ENCODE measurements around the gene TM6SF1.

TM6SF1 gene

DNA sequence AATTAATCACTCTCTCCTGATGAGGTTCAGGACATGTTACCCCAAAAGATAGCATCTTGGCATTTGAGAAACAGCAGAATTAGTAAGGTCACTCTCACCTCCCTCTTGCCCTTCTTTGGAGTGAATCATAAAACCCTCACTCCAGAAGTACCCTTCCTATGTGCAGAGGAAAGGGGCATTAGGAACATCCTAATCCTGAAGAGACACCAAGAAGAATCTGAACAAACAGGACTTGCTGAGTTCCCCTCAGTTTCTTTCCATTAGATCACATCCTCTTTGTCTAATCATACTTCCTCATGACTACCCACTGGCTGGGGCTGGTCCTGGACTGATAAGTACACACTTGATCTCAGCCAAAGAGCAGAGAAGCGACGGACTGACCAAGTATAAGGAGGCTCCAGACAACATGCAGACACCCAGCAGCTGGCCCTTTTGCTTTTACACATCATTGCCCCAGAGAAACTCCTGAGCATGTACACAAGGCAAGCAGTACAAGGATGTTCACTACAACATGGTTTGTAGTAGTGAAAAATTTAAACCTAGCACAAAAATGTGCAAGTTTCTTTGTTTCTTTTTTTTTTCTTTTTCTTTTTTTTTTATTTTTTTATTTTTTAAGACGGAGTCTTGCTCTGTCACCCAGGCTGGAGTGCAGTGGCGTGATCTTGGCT is 15.0 kb upstream of the TM6SF1 start:
- DNase-seq (ENCODE audit: insufficient read length), result no peak
- peak; percentile 64 for FAIRE-seq
- TF ChIP-seq POLR2A (IDR thresholded peaks at IDR 0.05; ENCODE audit: low read depth, low read length), result peak; percentile 56; the same call in 1 of the 2 replicates
- 0 out of 2 replicates have a peak, but pooled peaks have one; percentile 39 for TF ChIP-seq POLR2AphosphoS5 (IDR thresholded peaks at IDR 0.05; ENCODE audit: low read depth, low read length)
- TF ChIP-seq TAF1 (IDR thresholded peaks at IDR 0.05; ENCODE audit: borderline replicate concordance, low read depth, low read length), result no peak

DNA sequence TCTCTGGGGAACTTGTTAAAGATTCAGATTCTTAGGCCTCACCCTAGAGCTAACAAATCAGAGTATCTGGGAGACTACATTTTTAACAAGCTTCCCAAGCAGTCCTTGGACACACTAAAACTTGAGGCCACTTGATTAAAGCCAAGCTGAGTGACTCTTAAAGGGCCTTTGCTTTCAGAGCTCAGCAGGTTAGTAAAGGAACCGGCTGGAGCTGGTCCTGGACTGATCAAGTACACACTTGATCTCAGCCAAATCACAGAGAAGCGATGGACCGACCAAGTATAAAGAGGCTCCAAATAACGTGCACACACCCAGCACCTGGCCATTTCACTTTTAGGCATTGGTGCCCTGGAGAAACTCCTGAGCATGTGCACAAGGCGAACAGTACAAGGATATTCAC is 12.9 kb upstream of the TM6SF1 start:
- no peak for DNase-seq (ENCODE audit: insufficient read length)
- FAIRE-seq, result no peak
- TF ChIP-seq TAF1 (IDR thresholded peaks at IDR 0.05; ENCODE audit: borderline replicate concordance, low read depth, low read length) (no peak), POLR2AphosphoS5 (IDR thresholded peaks at IDR 0.05; ENCODE audit: low read depth, low read length) (no peak), POLR2A (IDR thresholded peaks at IDR 0.05; ENCODE audit: low read depth, low read length) (no peak)

DNA sequence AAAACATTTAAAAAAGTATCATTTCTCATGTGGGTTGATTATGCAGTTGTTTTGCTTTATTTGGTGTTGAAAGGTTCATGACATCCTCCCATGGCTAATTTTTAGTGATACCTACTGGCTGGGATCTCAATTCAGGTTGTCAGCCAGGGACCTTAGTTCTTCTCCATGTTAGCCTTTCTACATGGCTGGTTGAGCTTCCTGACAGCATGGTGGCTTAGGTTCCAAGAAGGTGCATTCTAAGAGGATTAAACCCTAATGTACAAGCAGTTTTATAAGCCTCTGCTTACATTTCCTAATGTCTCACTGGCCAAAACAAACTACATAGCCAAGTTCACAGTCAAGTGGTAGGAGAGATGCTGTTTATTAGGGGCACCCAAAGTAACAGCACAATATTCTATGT is 9.4 kb upstream of the TM6SF1 start:
- FAIRE-seq, result no peak
- DNase-seq (ENCODE audit: insufficient read length), result no peak
- TF ChIP-seq TAF1 (IDR thresholded peaks at IDR 0.05; ENCODE audit: borderline replicate concordance, low read depth, low read length) (no peak), POLR2A (IDR thresholded peaks at IDR 0.05; ENCODE audit: low read depth, low read length) (no peak), POLR2AphosphoS5 (IDR thresholded peaks at IDR 0.05; ENCODE audit: low read depth, low read length) (no peak)

DNA sequence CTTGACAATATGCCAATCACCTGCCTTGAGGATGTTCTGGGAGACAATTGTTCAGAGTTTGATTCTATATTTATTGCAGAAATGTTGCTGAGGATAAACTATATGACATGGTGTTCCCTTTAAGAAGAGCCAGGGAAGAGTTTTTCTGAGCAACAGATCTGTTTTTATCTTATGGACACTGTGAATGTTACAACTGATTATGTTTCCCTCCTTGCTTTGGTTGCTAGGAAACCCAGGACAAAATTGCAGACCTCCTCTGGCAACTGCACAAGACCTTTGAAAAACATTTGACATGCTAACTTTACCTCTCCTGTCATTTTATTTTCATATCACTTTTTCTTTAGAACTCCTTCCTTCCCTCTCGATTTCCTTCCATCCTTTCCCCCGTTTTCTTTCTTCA is 8.2 kb upstream of the TM6SF1 start:
- FAIRE-seq (no peak), DNase-seq (ENCODE audit: insufficient read length) (no peak)
- TF ChIP-seq POLR2A (IDR thresholded peaks at IDR 0.05; ENCODE audit: low read depth, low read length) (no peak), POLR2AphosphoS5 (IDR thresholded peaks at IDR 0.05; ENCODE audit: low read depth, low read length) (no peak), TAF1 (IDR thresholded peaks at IDR 0.05; ENCODE audit: borderline replicate concordance, low read depth, low read length) (no peak)

DNA sequence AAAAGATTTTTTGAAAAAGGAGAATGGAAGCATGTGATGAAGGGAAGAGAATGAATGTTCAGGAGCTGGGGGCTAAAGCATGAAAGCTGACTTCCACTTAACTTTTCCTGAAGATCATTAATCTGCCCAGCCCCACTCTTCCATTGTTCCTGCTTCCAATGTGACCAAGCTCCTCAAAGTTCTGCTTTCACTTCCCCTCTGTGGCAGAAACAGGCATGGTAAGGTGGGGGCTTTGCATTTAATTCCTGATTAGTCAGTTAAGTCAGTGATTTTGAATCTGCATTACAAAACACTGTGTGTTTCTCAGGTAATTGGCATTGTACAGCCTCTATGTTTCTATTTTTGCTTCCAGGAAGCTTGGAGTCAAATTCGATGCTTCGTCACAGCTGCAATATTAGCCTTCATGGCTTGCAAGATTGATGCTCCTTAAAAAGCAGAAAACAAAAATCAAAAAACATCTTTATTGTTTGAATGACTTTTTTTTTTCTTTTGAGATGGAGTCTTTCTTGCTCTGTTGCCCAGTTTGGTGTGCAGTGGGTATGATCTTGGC is 7.3 kb upstream of the TM6SF1 start:
- TF ChIP-seq POLR2A (IDR thresholded peaks at IDR 0.05; ENCODE audit: low read depth, low read length), result no peak
- TF ChIP-seq POLR2AphosphoS5 (IDR thresholded peaks at IDR 0.05; ENCODE audit: low read depth, low read length), result no peak
- FAIRE-seq (no peak), DNase-seq (ENCODE audit: insufficient read length) (no peak)

DNA sequence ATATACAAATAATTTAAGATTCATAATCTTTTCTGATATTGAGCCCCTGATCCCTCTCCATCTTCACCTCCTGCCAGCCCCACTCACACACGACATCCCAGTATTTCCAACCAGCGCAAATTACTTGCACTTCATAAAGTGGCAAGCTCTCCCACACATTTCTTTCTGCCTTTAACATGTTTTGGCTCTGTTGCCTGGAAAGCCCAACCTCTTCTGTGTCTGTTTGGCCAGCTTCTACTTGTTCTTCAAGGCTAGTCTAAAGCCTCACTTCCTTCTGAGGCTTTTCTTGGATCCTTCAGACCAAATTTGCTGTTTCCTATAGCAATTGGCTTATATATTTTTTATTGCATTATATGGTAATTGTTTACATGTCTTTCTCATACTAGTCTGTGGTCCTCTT is 5.1 kb upstream of the TM6SF1 start:
- DNase-seq (ENCODE audit: insufficient read length) (no peak), FAIRE-seq (no peak)
- no peak for TF ChIP-seq TAF1 (IDR thresholded peaks at IDR 0.05; ENCODE audit: borderline replicate concordance, low read depth, low read length)
- TF ChIP-seq POLR2A (IDR thresholded peaks at IDR 0.05; ENCODE audit: low read depth, low read length), result no peak
- TF ChIP-seq POLR2AphosphoS5 (IDR thresholded peaks at IDR 0.05; ENCODE audit: low read depth, low read length), result no peak

DNA sequence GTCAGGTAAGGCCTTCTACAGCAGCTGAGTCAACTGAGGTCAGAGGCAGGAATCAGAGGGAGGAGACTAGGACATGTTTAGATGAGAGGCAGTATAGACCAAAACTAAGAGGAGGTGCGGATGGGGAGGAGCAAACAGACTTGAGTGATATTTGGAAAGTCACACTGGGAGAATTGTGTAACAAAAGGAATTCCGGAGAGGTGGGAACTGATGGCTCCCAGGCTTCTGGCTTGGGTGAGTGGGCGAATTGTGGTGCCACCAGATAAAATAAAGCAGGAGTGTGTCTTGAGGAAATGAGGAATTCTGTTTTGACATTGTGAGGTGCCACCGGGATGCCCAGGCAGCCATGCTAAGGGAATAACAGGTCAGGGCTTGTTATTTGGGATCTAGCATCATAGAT is 3.3 kb upstream of the TM6SF1 start:
- no peak for DNase-seq (ENCODE audit: insufficient read length)
- TF ChIP-seq POLR2AphosphoS5 (IDR thresholded peaks at IDR 0.05; ENCODE audit: low read depth, low read length), result no peak
- no peak for TF ChIP-seq TAF1 (IDR thresholded peaks at IDR 0.05; ENCODE audit: borderline replicate concordance, low read depth, low read length)
- TF ChIP-seq POLR2A (IDR thresholded peaks at IDR 0.05; ENCODE audit: low read depth, low read length), result no peak
- no peak for FAIRE-seq

DNA sequence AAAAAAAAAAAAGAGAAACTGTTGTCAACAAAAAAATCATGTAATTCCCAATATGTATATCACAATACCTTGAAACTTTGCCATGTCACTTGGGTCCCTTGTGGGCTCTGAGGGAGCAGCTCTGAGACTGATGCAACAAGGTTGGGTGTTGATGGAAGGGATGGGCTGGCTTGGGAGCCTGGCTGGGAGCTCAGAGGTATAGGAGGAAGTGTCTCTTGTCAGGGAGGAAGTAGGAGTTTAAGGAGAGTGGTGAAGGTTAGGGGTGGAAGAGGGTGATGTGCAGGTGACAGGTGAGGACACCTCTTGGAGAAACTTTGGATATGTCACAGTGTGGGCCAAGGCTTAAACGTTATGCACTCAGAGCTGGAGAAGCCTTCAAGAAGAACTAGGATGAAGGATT is 2.0 kb upstream of the TM6SF1 start:
- FAIRE-seq (no peak), DNase-seq (ENCODE audit: insufficient read length) (no peak)
- TF ChIP-seq TAF1 (IDR thresholded peaks at IDR 0.05; ENCODE audit: borderline replicate concordance, low read depth, low read length), result no peak
- no peak for TF ChIP-seq POLR2A (IDR thresholded peaks at IDR 0.05; ENCODE audit: low read depth, low read length)
- no peak for TF ChIP-seq POLR2AphosphoS5 (IDR thresholded peaks at IDR 0.05; ENCODE audit: low read depth, low read length)

DNA sequence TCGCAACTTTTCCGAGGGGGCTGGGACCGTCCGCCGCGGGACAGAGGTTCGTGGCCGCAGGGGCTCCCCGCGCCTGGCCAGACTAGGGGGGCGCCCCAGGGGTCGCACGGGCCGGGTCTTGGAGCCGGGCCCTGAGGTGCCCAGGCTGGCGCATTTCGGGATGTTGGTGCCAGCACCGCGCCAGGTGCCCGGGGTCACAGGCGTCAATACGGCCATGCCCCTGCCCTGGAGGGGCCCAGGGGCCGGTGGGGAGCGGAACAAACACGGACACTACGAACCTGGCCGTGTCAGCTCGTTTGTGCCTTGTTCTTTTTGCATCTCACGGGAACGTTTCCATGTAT is 366 bp downstream of the TM6SF1 start:
- TF ChIP-seq POLR2A (IDR thresholded peaks at IDR 0.05; ENCODE audit: low read depth, low read length), result no peak
- TF ChIP-seq POLR2AphosphoS5 (IDR thresholded peaks at IDR 0.05; ENCODE audit: low read depth, low read length), result no peak
- no peak for TF ChIP-seq TAF1 (IDR thresholded peaks at IDR 0.05; ENCODE audit: borderline replicate concordance, low read depth, low read length)
- FAIRE-seq (no peak), DNase-seq (ENCODE audit: insufficient read length) (no peak)

DNA sequence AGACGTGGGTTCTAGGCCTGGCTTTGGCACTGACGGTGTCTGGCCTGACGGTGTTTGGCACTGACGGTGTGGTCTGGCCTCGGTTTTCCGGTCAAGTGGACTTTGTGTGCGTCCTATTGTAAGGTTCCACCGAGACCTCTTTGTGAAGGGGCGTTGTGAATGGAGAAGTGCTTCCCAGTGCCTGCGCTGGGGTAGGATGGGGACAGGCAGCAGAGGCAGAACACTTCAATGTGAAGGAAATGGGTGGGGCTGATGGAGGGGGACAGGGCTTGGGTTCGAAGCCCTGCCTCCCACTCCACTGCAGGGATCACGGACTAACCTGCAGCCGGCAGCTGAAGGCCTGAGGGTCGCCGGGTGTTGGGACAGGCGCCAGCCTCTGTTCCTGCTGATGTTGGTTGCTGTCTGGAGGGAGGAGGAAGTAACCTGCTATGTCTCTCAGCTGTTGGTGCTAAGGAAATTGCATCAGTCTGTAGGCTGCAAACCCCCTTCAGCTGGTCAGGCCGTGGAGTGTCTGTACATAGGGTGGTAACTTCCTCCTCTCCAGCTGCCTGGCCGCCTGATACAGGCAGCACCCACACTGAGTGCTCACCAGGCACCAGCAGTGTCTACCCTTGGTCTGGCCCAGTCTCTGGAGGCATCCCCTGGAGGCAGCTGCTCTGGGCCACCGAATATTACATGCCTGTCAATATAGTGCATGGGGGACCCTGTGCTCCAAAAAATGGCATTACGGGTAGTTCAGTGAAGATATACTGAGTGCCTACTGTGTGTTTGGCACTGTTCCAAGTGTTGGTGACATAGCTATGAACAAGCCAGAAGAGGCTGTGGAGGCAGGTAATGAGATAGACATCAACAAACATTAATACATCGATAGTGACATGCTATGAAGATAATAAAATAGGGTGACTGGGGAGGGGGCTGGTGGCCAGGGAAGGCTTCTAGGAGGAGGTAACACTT is 1.1 kb downstream of the TM6SF1 start:
- TF ChIP-seq POLR2AphosphoS5 (IDR thresholded peaks at IDR 0.05; ENCODE audit: low read depth, low read length) (no peak), TAF1 (IDR thresholded peaks at IDR 0.05; ENCODE audit: borderline replicate concordance, low read depth, low read length) (no peak), POLR2A (IDR thresholded peaks at IDR 0.05; ENCODE audit: low read depth, low read length) (no peak)
- FAIRE-seq, result peak; percentile 95
- peak; percentile 48 for DNase-seq (ENCODE audit: insufficient read length)

DNA sequence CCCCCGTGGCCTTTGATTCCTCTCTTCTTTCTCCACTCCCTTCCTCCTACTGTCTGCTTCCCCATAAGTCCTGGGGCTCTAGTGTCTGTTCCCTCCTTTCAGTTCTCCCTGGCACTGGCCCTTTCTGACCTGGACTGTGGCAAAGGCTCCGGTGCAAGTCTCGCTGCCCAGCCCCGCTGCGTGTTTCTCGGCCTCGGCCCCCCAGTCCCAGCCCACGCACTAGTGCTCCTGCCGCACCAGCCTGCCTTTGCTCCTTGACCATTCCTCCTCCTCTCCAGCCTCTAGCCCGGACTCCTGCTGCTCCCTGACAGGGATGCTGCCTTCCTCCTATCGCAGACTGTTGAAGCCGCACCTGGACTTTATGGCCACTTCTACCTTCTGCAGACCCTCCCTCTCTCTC is 2.1 kb downstream of the TM6SF1 start:
- DNase-seq (ENCODE audit: insufficient read length) (no peak), FAIRE-seq (no peak)
- TF ChIP-seq TAF1 (IDR thresholded peaks at IDR 0.05; ENCODE audit: borderline replicate concordance, low read depth, low read length) (no peak), POLR2A (IDR thresholded peaks at IDR 0.05; ENCODE audit: low read depth, low read length) (no peak), POLR2AphosphoS5 (IDR thresholded peaks at IDR 0.05; ENCODE audit: low read depth, low read length) (no peak)
